Measurements from ENCODE around the gene BCR.

The BCR gene

GRCh38 chr22:23282516-23282915 lies 102.2 kb downstream of the BCR start:
- no peak overlapping the region for H3K4me3 ChIP-seq (ENCODE audit: low read depth, low read length)
- no peak for TF ChIP-seq CTCF (IDR thresholded peaks at IDR 0.05; ENCODE audit: borderline replicate concordance, insufficient read depth, low read depth, low read length)

GRCh38 chr22:23282986-23283385 lies 102.7 kb downstream of the BCR start:
- H3K4me3 ChIP-seq (ENCODE audit: low read depth, low read length) = no peak overlapping the region
- no peak for TF ChIP-seq CTCF (IDR thresholded peaks at IDR 0.05; ENCODE audit: borderline replicate concordance, insufficient read depth, low read depth, low read length)

GRCh38 chr22:23283591-23284503 lies 103.5 kb downstream of the BCR start:
- TF ChIP-seq CTCF (IDR thresholded peaks at IDR 0.05; ENCODE audit: borderline replicate concordance, insufficient read depth, low read depth, low read length) = no peak
- H3K4me3 ChIP-seq (ENCODE audit: low read depth, low read length) = no peak overlapping the region

GRCh38 chr22:23284504-23285033 lies 104.3 kb downstream of the BCR start:
- no peak for TF ChIP-seq CTCF (IDR thresholded peaks at IDR 0.05; ENCODE audit: borderline replicate concordance, insufficient read depth, low read depth, low read length)
- no peak overlapping the region for H3K4me3 ChIP-seq (ENCODE audit: low read depth, low read length)

- TF ChIP-seq CTCF (IDR thresholded peaks at IDR 0.05; ENCODE audit: borderline replicate concordance, insufficient read depth, low read depth, low read length) = no peak
- H3K4me3 ChIP-seq (ENCODE audit: low read depth, low read length) = no peak overlapping the region
Measured at GRCh38 chr22:23285236-23285635, 104.9 kb downstream of the BCR start.

GRCh38 chr22:23285734-23286133 lies 105.4 kb downstream of the BCR start:
- no peak overlapping the region for H3K4me3 ChIP-seq (ENCODE audit: low read depth, low read length)
- TF ChIP-seq CTCF (IDR thresholded peaks at IDR 0.05; ENCODE audit: borderline replicate concordance, insufficient read depth, low read depth, low read length) = no peak

- no peak for TF ChIP-seq CTCF (IDR thresholded peaks at IDR 0.05; ENCODE audit: borderline replicate concordance, insufficient read depth, low read depth, low read length)
- no peak overlapping the region for H3K4me3 ChIP-seq (ENCODE audit: low read depth, low read length)
Measured at GRCh38 chr22:23286296-23286695, 106.0 kb downstream of the BCR start.
